Choroid plexus epithelial cell (primary cell): Measurements from ENCODE around the gene FGGY.

Source experiments
- DNase-seq: peaks from one replicate; pipeline ENCODE4 v3.0.0-alpha.2; 2010; ENCODE audit warnings: low read depth
- H3K4me3 ChIP-seq: 2 replicates; pipeline ENCODE4 v1.5.1; 2011; ENCODE audit warnings: low read depth, mild to moderate bottlenecking, control low read depth, low read length, moderate library complexity
- CTCF ChIP-seq: conservative IDR thresholded peaks from 2 replicates; pipeline ENCODE4 v1.5.1; 2011; ENCODE audit warnings: low read depth, mild to moderate bottlenecking, control low read depth, inconsistent platforms, low read length, moderate library complexity

The FGGY gene

GRCh38 chr1:59747420-59748024 is 450.6 kb downstream of the FGGY start:
- DNase-seq, result no peak
- TF ChIP-seq CTCF, result no peak
- no peak overlapping the region for H3K4me3 ChIP-seq

- DNase-seq, result no peak
- TF ChIP-seq CTCF, result no peak
- no peak overlapping the region for H3K4me3 ChIP-seq
Observed at GRCh38 chr1:59748123-59748522, 451.2 kb downstream of the FGGY start.

GRCh38 chr1:59750328-59751003 is 453.6 kb downstream of the FGGY start:
- DNase-seq, result peak; percentile 96
- no peak overlapping the region for H3K4me3 ChIP-seq
- no peak for TF ChIP-seq CTCF

GRCh38 chr1:59751004-59751395 is 454.1 kb downstream of the FGGY start:
- no peak overlapping the region for H3K4me3 ChIP-seq
- DNase-seq, result no peak
- TF ChIP-seq CTCF, result no peak

GRCh38 chr1:59751801-59752200 is 454.9 kb downstream of the FGGY start:
- no peak overlapping the region for H3K4me3 ChIP-seq
- no peak for TF ChIP-seq CTCF
- DNase-seq, result no peak

GRCh38 chr1:59752556-59753414 is 455.9 kb downstream of the FGGY start:
- no peak overlapping the region for H3K4me3 ChIP-seq
- no peak for DNase-seq
- TF ChIP-seq CTCF, result no peak
